CMK (cell line): Measurements from ENCODE around the gene KIAA1958.
"Not testable (repeated sequence)": the region's sequence is repeated elsewhere in the genome, so short reads cannot be mapped to it uniquely, and the experiment has no call there.

Experiments
- DNase-seq: peaks from one replicate; pipeline ENCODE4 v3.0.0-alpha.2; 2010; ENCODE audit warnings: low read depth

Gene KIAA1958

GRCh38 chr9:112489876-112490666, 3.4 kb downstream of the KIAA1958 start:
- DNase-seq: no peak

- no peak for DNase-seq
These were observed 6.9 kb downstream of the KIAA1958 start for GRCh38 chr9:112493393-112494137.

GRCh38 chr9:112494153-112494552, 7.5 kb downstream of the KIAA1958 start:
- no peak for DNase-seq

GRCh38 chr9:112495614-112496013, 9.0 kb downstream of the KIAA1958 start:
- DNase-seq: no peak

GRCh38 chr9:112496074-112496722, 9.6 kb downstream of the KIAA1958 start:
- DNase-seq: no peak

- no peak for DNase-seq
These were observed 14.2 kb downstream of the KIAA1958 start for GRCh38 chr9:112500842-112501241.

- no peak for DNase-seq
These were observed 14.7 kb downstream of the KIAA1958 start for GRCh38 chr9:112501287-112501686.

GRCh38 chr9:112502175-112502946, 15.7 kb downstream of the KIAA1958 start:
- DNase-seq: no peak

GRCh38 chr9:112503170-112503569, 16.5 kb downstream of the KIAA1958 start:
- no peak for DNase-seq

GRCh38 chr9:112505086-112505485, 18.5 kb downstream of the KIAA1958 start:
- DNase-seq: no peak

GRCh38 chr9:112505607-112506006, 19.0 kb downstream of the KIAA1958 start:
- no peak for DNase-seq

GRCh38 chr9:112506571-112506970, 19.9 kb downstream of the KIAA1958 start:
- no peak for DNase-seq

- DNase-seq: no peak
These were observed 20.5 kb downstream of the KIAA1958 start for GRCh38 chr9:112507001-112507680.

GRCh38 chr9:112508377-112508776, 21.8 kb downstream of the KIAA1958 start:
- DNase-seq: no peak

GRCh38 chr9:112512377-112512776, 25.8 kb downstream of the KIAA1958 start:
- not testable (repeated sequence) for DNase-seq

- DNase-seq: no peak
These were observed 30.1 kb downstream of the KIAA1958 start for GRCh38 chr9:112516769-112517168.

GRCh38 chr9:112520069-112520468, 33.4 kb downstream of the KIAA1958 start:
- no peak for DNase-seq

GRCh38 chr9:112520656-112521055, 34.0 kb downstream of the KIAA1958 start:
- DNase-seq: no peak

GRCh38 chr9:112526973-112527372, 40.3 kb downstream of the KIAA1958 start:
- DNase-seq: no peak

GRCh38 chr9:112527959-112528358, 41.3 kb downstream of the KIAA1958 start:
- no peak for DNase-seq

GRCh38 chr9:112529316-112529715, 42.7 kb downstream of the KIAA1958 start:
- DNase-seq: no peak
